Activated naive CD4-positive, alpha-beta T cell treated with anti-CD3 and anti-CD28 coated beads, Interleukin-2, amount 10 ng/mL, durations not matched to agents 7 days and 5 days (primary cell): ENCODE measurements around the gene ARHGAP24.

Source experiments
- CTCF ChIA-PET: fragments of 350-600 bp; sonication (Branson Sonifier 250); formaldehyde crosslinking; loops from one replicate; lab custom pipeline; 2021; ENCODE audit warnings: antibody characterized with exemption; lab: Charles Lee
- DNase-seq: peaks from one replicate; pipeline ENCODE4 v3.0.0-alpha.2; 2020
- H3K27ac Mint-ChIP-seq: one replicate; pipeline ENCODE4 v1.8.0; 2021; ENCODE audit warnings: mild to moderate bottlenecking, moderate library complexity, mixed read lengths
- H3K27me3 Mint-ChIP-seq: one replicate; pipeline ENCODE4 v1.8.0; 2021; ENCODE audit warnings: mild to moderate bottlenecking, mixed read lengths
- H3K36me3 Mint-ChIP-seq: one replicate; pipeline ENCODE4 v1.8.0; 2021; ENCODE audit warnings: mixed read lengths
- H3K4me1 Mint-ChIP-seq: one replicate; pipeline ENCODE4 v1.8.0; 2021; ENCODE audit warnings: mixed read lengths
- H3K4me3 Mint-ChIP-seq: one replicate; pipeline ENCODE4 v1.8.0; 2021; ENCODE audit warnings: mild to moderate bottlenecking, moderate library complexity, mixed read lengths
- H3K9me3 Mint-ChIP-seq: one replicate; pipeline ENCODE4 v1.8.0; 2021; ENCODE audit warnings: mixed read lengths

The ARHGAP24 gene

GRCh38 chr4:85740431-85740861, 265.5 kb downstream of the ARHGAP24 start:
- no peak overlapping the region for H3K27ac Mint-ChIP-seq
- no peaks in the 10 kb centered on the region for H3K9me3 Mint-ChIP-seq
- no peaks in the 10 kb centered on the region for H3K27me3 Mint-ChIP-seq
- no peak overlapping the region for H3K4me3 Mint-ChIP-seq
- no peaks in the 10 kb centered on the region for H3K4me1 Mint-ChIP-seq
- CTCF ChIA-PET: no interaction called here
- DNase-seq: no peak
- no peaks in the 10 kb centered on the region for H3K36me3 Mint-ChIP-seq

GRCh38 chr4:85741381-85741780, 266.4 kb downstream of the ARHGAP24 start:
- CTCF ChIA-PET: no interaction called here
- H3K4me1 Mint-ChIP-seq: no peaks in the 10 kb centered on the region
- H3K36me3 Mint-ChIP-seq: no peaks in the 10 kb centered on the region
- H3K27ac Mint-ChIP-seq: no peak overlapping the region
- H3K9me3 Mint-ChIP-seq: no peaks in the 10 kb centered on the region
- DNase-seq: no peak
- H3K27me3 Mint-ChIP-seq: no peaks in the 10 kb centered on the region
- no peak overlapping the region for H3K4me3 Mint-ChIP-seq

- CTCF ChIA-PET: no interaction called here
- no peaks in the 10 kb centered on the region for H3K4me1 Mint-ChIP-seq
Observed at GRCh38 chr4:85741921-85742591, 267.1 kb downstream of the ARHGAP24 start.

GRCh38 chr4:85744950-85745349, 270.0 kb downstream of the ARHGAP24 start:
- Mint-ChIP-seq H3K4me1 (no peaks in the 10 kb centered on the region), H3K4me3 (no peak overlapping the region), H3K27me3 (no peaks in the 10 kb centered on the region), H3K9me3 (no peaks in the 10 kb centered on the region), H3K36me3 (no peaks in the 10 kb centered on the region), H3K27ac (no peak overlapping the region)
- DNase-seq: no peak
- CTCF ChIA-PET: no interaction called here

More at GRCh38 chr4:85741921-85742591, 267.1 kb downstream of the ARHGAP24 start:
- Mint-ChIP-seq H3K27me3 (no peaks in the 10 kb centered on the region), H3K27ac (no peak overlapping the region), H3K4me3 (no peak overlapping the region), H3K9me3 (no peaks in the 10 kb centered on the region), H3K36me3 (no peaks in the 10 kb centered on the region)
- no peak for DNase-seq

- CTCF ChIA-PET: interaction anchor here (1.9 to 2.0 kb wide), 2 partner anchors 10 to 598 kb away, joined by 5 to 7 read pairs; no protein-coding TSS in a partner anchor
- Mint-ChIP-seq H3K9me3 (no peaks in the 10 kb centered on the region), H3K27me3 (no peaks in the 10 kb centered on the region), H3K36me3 (no peaks in the 10 kb centered on the region), H3K27ac (no peak overlapping the region), H3K4me3 (no peak overlapping the region), H3K4me1 (no peaks in the 10 kb centered on the region)
- DNase-seq: no peak
Observed at GRCh38 chr4:85745939-85746338, 271.0 kb downstream of the ARHGAP24 start.

- H3K9me3 Mint-ChIP-seq: no peaks in the 10 kb centered on the region
- CTCF ChIA-PET: interaction anchor here (0.8 to 1.9 kb wide), 4 partner anchors 12 to 602 kb away, joined by 3 to 8 read pairs (median 5); no protein-coding TSS in a partner anchor
- H3K4me1 Mint-ChIP-seq: no peaks in the 10 kb centered on the region
- no peak overlapping the region for H3K27ac Mint-ChIP-seq
- no peak overlapping the region for H3K4me3 Mint-ChIP-seq
- DNase-seq: no peak
- H3K27me3 Mint-ChIP-seq: no peaks in the 10 kb centered on the region
- H3K36me3 Mint-ChIP-seq: no peaks in the 10 kb centered on the region
Observed at GRCh38 chr4:85747882-85748491, 273.0 kb downstream of the ARHGAP24 start.

GRCh38 chr4:85748654-85749053, 273.7 kb downstream of the ARHGAP24 start:
- Mint-ChIP-seq H3K4me3 (no peak overlapping the region), H3K27ac (no peak overlapping the region), H3K27me3 (no peaks in the 10 kb centered on the region), H3K9me3 (no peaks in the 10 kb centered on the region), H3K36me3 (no peaks in the 10 kb centered on the region), H3K4me1 (no peaks in the 10 kb centered on the region)
- CTCF ChIA-PET: no interaction called here
- no peak for DNase-seq

- CTCF ChIA-PET: no interaction called here
- H3K27ac Mint-ChIP-seq: no peak overlapping the region
- no peak for DNase-seq
Observed at GRCh38 chr4:85751866-85752265, 276.9 kb downstream of the ARHGAP24 start.

GRCh38 chr4:85755285-85755684, 280.3 kb downstream of the ARHGAP24 start:
- Mint-ChIP-seq H3K4me1 (no peaks in the 10 kb centered on the region), H3K27me3 (no peaks in the 10 kb centered on the region), H3K4me3 (no peak overlapping the region), H3K36me3 (no peaks in the 10 kb centered on the region), H3K27ac (no peak overlapping the region), H3K9me3 (no peaks in the 10 kb centered on the region)
- DNase-seq: no peak
- CTCF ChIA-PET: no interaction called here

More at GRCh38 chr4:85751866-85752265, 276.9 kb downstream of the ARHGAP24 start:
- H3K9me3 Mint-ChIP-seq: no peaks in the 10 kb centered on the region
- H3K36me3 Mint-ChIP-seq: no peaks in the 10 kb centered on the region
- no peaks in the 10 kb centered on the region for H3K27me3 Mint-ChIP-seq
- H3K4me3 Mint-ChIP-seq: no peak overlapping the region
- H3K4me1 Mint-ChIP-seq: no peaks in the 10 kb centered on the region

GRCh38 chr4:85756938-85757337, 282.0 kb downstream of the ARHGAP24 start:
- no peaks in the 10 kb centered on the region for H3K27me3 Mint-ChIP-seq
- H3K4me3 Mint-ChIP-seq: no peak overlapping the region
- CTCF ChIA-PET: no interaction called here
- no peaks in the 10 kb centered on the region for H3K9me3 Mint-ChIP-seq
- H3K36me3 Mint-ChIP-seq: no peaks in the 10 kb centered on the region
- no peak for DNase-seq
- H3K4me1 Mint-ChIP-seq: no peaks in the 10 kb centered on the region
- H3K27ac Mint-ChIP-seq: no peak overlapping the region

- Mint-ChIP-seq H3K4me1 (no peaks in the 10 kb centered on the region), H3K27ac (no peak overlapping the region), H3K9me3 (no peaks in the 10 kb centered on the region), H3K4me3 (no peak overlapping the region), H3K36me3 (no peaks in the 10 kb centered on the region), H3K27me3 (no peaks in the 10 kb centered on the region)
- no peak for DNase-seq
- CTCF ChIA-PET: no interaction called here
Observed at GRCh38 chr4:85759388-85759787, 284.4 kb downstream of the ARHGAP24 start.

- H3K36me3 Mint-ChIP-seq: no peaks in the 10 kb centered on the region
- H3K4me1 Mint-ChIP-seq: no peaks in the 10 kb centered on the region
- no peak overlapping the region for H3K4me3 Mint-ChIP-seq
- no peaks in the 10 kb centered on the region for H3K27me3 Mint-ChIP-seq
- H3K9me3 Mint-ChIP-seq: no peaks in the 10 kb centered on the region
- DNase-seq: no peak
- H3K27ac Mint-ChIP-seq: no peak overlapping the region
- CTCF ChIA-PET: no interaction called here
Observed at GRCh38 chr4:85760511-85760910, 285.6 kb downstream of the ARHGAP24 start.

GRCh38 chr4:85761803-85762528, 287.0 kb downstream of the ARHGAP24 start:
- DNase-seq: no peak
- Mint-ChIP-seq H3K4me1 (no peaks in the 10 kb centered on the region), H3K4me3 (no peak overlapping the region), H3K27me3 (no peaks in the 10 kb centered on the region), H3K27ac (no peak overlapping the region), H3K9me3 (no peaks in the 10 kb centered on the region), H3K36me3 (no peaks in the 10 kb centered on the region)
- CTCF ChIA-PET: no interaction called here

GRCh38 chr4:85762529-85762871, 287.6 kb downstream of the ARHGAP24 start:
- Mint-ChIP-seq H3K4me1 (no peaks in the 10 kb centered on the region), H3K9me3 (no peaks in the 10 kb centered on the region), H3K4me3 (no peak overlapping the region), H3K27me3 (no peaks in the 10 kb centered on the region), H3K36me3 (no peaks in the 10 kb centered on the region), H3K27ac (no peak overlapping the region)
- no peak for DNase-seq
- CTCF ChIA-PET: no interaction called here

- H3K4me3 Mint-ChIP-seq: no peak overlapping the region
- H3K27ac Mint-ChIP-seq: no peak overlapping the region
- no peaks in the 10 kb centered on the region for H3K36me3 Mint-ChIP-seq
- H3K9me3 Mint-ChIP-seq: no peaks in the 10 kb centered on the region
- CTCF ChIA-PET: no interaction called here
- no peak for DNase-seq
- H3K4me1 Mint-ChIP-seq: no peaks in the 10 kb centered on the region
- H3K27me3 Mint-ChIP-seq: no peaks in the 10 kb centered on the region
Observed at GRCh38 chr4:85763202-85763601, 288.3 kb downstream of the ARHGAP24 start.
